ENCODE data around the gene KRTAP22-2.

DNA sequence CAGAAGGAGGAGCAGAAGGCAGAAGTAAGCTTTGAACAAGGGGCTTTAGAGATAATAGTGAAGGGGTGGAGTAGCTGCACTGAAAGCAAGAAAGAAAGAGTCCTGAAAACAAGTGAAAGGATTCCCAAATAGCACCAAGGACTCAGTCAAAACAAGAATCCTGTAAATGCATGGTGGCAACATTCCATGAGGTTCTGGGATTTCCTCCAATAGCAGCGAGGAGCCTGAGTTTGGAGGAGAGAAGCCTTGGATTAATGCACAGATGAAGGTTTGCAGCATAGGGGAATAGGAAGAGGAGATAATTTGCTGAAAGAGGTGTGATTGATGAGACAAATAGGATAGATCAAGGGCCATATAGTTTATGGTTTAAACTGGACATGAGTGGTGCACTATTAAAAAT lies 10.9 kb downstream of the KRTAP22-2 start:
- TF ChIP-seq EZH2phosphoT487 (IDR thresholded peaks at IDR 0.05; ENCODE audit: borderline replicate concordance), result no peak
- TF ChIP-seq, protein P1, sequence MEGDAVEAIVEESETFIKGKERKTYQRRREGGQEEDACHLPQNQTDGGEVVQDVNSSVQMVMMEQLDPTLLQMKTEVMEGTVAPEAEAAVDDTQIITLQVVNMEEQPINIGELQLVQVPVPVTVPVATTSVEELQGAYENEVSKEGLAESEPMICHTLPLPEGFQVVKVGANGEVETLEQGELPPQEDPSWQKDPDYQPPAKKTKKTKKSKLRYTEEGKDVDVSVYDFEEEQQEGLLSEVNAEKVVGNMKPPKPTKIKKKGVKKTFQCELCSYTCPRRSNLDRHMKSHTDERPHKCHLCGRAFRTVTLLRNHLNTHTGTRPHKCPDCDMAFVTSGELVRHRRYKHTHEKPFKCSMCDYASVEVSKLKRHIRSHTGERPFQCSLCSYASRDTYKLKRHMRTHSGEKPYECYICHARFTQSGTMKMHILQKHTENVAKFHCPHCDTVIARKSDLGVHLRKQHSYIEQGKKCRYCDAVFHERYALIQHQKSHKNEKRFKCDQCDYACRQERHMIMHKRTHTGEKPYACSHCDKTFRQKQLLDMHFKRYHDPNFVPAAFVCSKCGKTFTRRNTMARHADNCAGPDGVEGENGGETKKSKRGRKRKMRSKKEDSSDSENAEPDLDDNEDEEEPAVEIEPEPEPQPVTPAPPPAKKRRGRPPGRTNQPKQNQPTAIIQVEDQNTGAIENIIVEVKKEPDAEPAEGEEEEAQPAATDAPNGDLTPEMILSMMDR (conservative IDR thresholded peaks at IDR 0.05; ENCODE audit: low read length), result no peak
